ENCODE results near the gene MNT.

The MNT gene

GRCh38 chr17:2415081-2415480, 14.2 kb upstream of the MNT start:
- Histone ChIP-seq H3K9me3 (no peaks in the 10 kb centered on the region), H3K4me1 (ENCODE audit: control insufficient read depth in 1 of 2, insufficient read depth in 1 of 2, low read depth in 1 of 2, low read length in 1 of 2) (peaks cover 3 to 7% of the 10 kb centered on the region in 2 experiments), H3K27me3 (no peaks in the 10 kb centered on the region), H3K4me3 (ENCODE audit: low read depth in 1 of 2, low read length in 1 of 2) (no peak overlapping the region), H3K36me3 (peaks cover 13% of the 10 kb centered on the region), H3K27ac (no peak overlapping the region)
- TF ChIP-seq CTCF (IDR thresholded peaks at IDR 0.05): no peak

GRCh38 chr17:2414446-2415064, 13.7 kb upstream of the MNT start:
- Histone ChIP-seq H3K9me3 (no peaks in the 10 kb centered on the region), H3K27ac (no peak overlapping the region), H3K4me3 (ENCODE audit: low read depth in 1 of 2, low read length in 1 of 2) (no peak overlapping the region), H3K36me3 (peaks cover 8% of the 10 kb centered on the region), H3K4me1 (ENCODE audit: control insufficient read depth in 1 of 2, insufficient read depth in 1 of 2, low read depth in 1 of 2, low read length in 1 of 2) (peaks cover 3 to 7% of the 10 kb centered on the region in 2 experiments), H3K27me3 (no peaks in the 10 kb centered on the region)
- no peak for TF ChIP-seq CTCF (IDR thresholded peaks at IDR 0.05)

- Histone ChIP-seq H3K36me3 (no peaks in the 10 kb centered on the region), H3K27ac (peak overlapping the region; percentile 11), H3K4me1 (ENCODE audit: control insufficient read depth in 1 of 2, insufficient read depth in 1 of 2, low read depth in 1 of 2, low read length in 1 of 2) (peaks cover 3 to 7% of the 10 kb centered on the region in 2 experiments), H3K27me3 (no peaks in the 10 kb centered on the region), H3K4me3 (ENCODE audit: low read depth in 1 of 2, low read length in 1 of 2) (no peak overlapping the region), H3K9me3 (no peaks in the 10 kb centered on the region)
- no peak for TF ChIP-seq CTCF (IDR thresholded peaks at IDR 0.05)
Observed at GRCh38 chr17:2412561-2413021, 11.7 kb upstream of the MNT start.

GRCh38 chr17:2410951-2411350, 10.1 kb upstream of the MNT start:
- Histone ChIP-seq H3K4me3 (ENCODE audit: low read depth in 1 of 2, low read length in 1 of 2) (no peak overlapping the region), H3K27me3 (no peaks in the 10 kb centered on the region), H3K36me3 (no peaks in the 10 kb centered on the region), H3K9me3 (no peaks in the 10 kb centered on the region), H3K4me1 (ENCODE audit: control insufficient read depth in 1 of 2, insufficient read depth in 1 of 2, low read depth in 1 of 2, low read length in 1 of 2) (peaks cover under 1 to 3% of the 10 kb centered on the region in 2 experiments), H3K27ac (no peak overlapping the region)
- no peak for TF ChIP-seq CTCF (IDR thresholded peaks at IDR 0.05)

GRCh38 chr17:2406903-2407790, 6.3 kb upstream of the MNT start:
- Histone ChIP-seq H3K4me1 (ENCODE audit: control insufficient read depth in 1 of 2, insufficient read depth in 1 of 2, low read depth in 1 of 2, low read length in 1 of 2) (peaks cover 28 to 29% of the 10 kb centered on the region in 2 experiments), H3K27me3 (no peaks in the 10 kb centered on the region), H3K27ac (no peak overlapping the region), H3K9me3 (no peaks in the 10 kb centered on the region), H3K36me3 (no peaks in the 10 kb centered on the region), H3K4me3 (ENCODE audit: low read depth in 1 of 2, low read length in 1 of 2) (no peak overlapping the region)
- TF ChIP-seq CTCF (IDR thresholded peaks at IDR 0.05): no peak
